KBM-7 (cell line): ENCODE data around the gene LYPD8.

ENCODE experiments used
- DNase-seq: peaks from one replicate; pipeline ENCODE4 v3.0.0-alpha.2; 2015
- in situ Hi-C: fragments of 300-500 bp; cut with MboI; formaldehyde crosslinking; loops from 2 replicates; pipeline ENCODE4 v1.14.3; 2020; ENCODE audit warnings: low sequenced_read_pairs, low pct_unique_long_range_greater_than_20kb, mixed read lengths

LYPD8 gene

GRCh38 chr1:248710305-248710900 is 45.2 kb downstream of the LYPD8 start:
- DNase-seq, result no peak
- in situ Hi-C loops, result no loop called here

- in situ Hi-C loops, result no loop called here
- DNase-seq, result no peak
Measured at GRCh38 chr1:248704606-248705005, 51.0 kb downstream of the LYPD8 start.

GRCh38 chr1:248703674-248704073 is 51.9 kb downstream of the LYPD8 start:
- DNase-seq, result no peak

GRCh38 chr1:248702714-248703113 is 52.8 kb downstream of the LYPD8 start, which contains the start of gene OR14I1:
Gene OR14I1, minus strand, starts transcription at chr1:248702766.
- DNase-seq, result no peak
- in situ Hi-C loops, result no loop called here

More at GRCh38 chr1:248703674-248704073, 51.9 kb downstream of the LYPD8 start:
- in situ Hi-C loops, result no loop called here

- no peak for DNase-seq
- in situ Hi-C loops, result no loop called here
Measured at GRCh38 chr1:248699099-248699498, 56.5 kb downstream of the LYPD8 start.

- DNase-seq, result no peak
- in situ Hi-C loops, result no loop called here
Measured at GRCh38 chr1:248697907-248698306, 57.7 kb downstream of the LYPD8 start.

- in situ Hi-C loops, result no loop called here
- DNase-seq, result no peak
Measured at GRCh38 chr1:248696774-248697173, 58.8 kb downstream of the LYPD8 start.

- peak; percentile 48 for DNase-seq
- in situ Hi-C loops, result no loop called here
Measured at GRCh38 chr1:248696261-248696660, 59.3 kb downstream of the LYPD8 start.

- DNase-seq, result no peak
- in situ Hi-C loops, result no loop called here
Measured at GRCh38 chr1:248695451-248696132, 60.0 kb downstream of the LYPD8 start.

GRCh38 chr1:248691567-248692155 is 63.9 kb downstream of the LYPD8 start:
- DNase-seq, result no peak
- in situ Hi-C loops, result no loop called here
